ENCODE data around the gene LAMC1.
"Not testable (repeated sequence)": the region's sequence is repeated elsewhere in the genome, so short reads cannot be mapped to it uniquely, and the experiment has no call there.

LAMC1 gene

DNA sequence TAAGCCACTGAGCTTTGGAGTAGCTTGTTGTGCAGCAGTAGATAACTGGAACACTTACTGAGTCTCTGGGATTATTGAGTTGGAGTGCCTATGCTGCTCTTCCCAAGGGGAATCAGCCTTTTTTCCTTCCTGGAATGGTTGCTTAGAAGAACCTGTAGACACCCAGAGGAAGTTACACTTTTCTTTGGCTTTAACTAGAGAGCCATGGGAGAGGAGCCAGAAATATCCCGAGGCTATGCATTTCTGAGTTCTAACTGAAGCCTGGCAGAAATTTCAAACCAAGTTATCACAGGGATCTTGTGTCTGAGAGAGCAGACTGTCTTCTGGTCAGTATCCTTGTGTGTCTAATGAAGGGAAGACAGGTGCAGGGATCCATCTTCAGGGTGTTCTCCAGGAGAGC, 28.3 kb downstream of the LAMC1 start:
- no peak for DNase-seq (ENCODE audit: insufficient read length, low spot score)
- FAIRE-seq: no peak
- TF ChIP-seq TAF1 (IDR thresholded peaks at IDR 0.05; ENCODE audit: low read depth, low read length) (no peak), POU2F2 (IDR thresholded peaks at IDR 0.05; ENCODE audit: low read depth, low read length) (no peak), SPI1 (IDR thresholded peaks at IDR 0.05; ENCODE audit: low read depth, low read length) (no peak), POLR2A (IDR thresholded peaks at IDR 0.05; ENCODE audit: low read depth, low read length) (no peak), POLR2AphosphoS5 (IDR thresholded peaks at IDR 0.05; ENCODE audit: low read depth, low read length) (no peak), PAX5 (IDR thresholded peaks at IDR 0.05; ENCODE audit: insufficient read depth, low read length, severe bottlenecking) (no peak)

- TF ChIP-seq PAX5 (IDR thresholded peaks at IDR 0.05; ENCODE audit: insufficient read depth, low read length, severe bottlenecking) (no peak), POLR2A (IDR thresholded peaks at IDR 0.05; ENCODE audit: low read depth, low read length) (no peak), TAF1 (IDR thresholded peaks at IDR 0.05; ENCODE audit: low read depth, low read length) (no peak), POLR2AphosphoS5 (IDR thresholded peaks at IDR 0.05; ENCODE audit: low read depth, low read length) (no peak), SPI1 (IDR thresholded peaks at IDR 0.05; ENCODE audit: low read depth, low read length) (no peak), POU2F2 (IDR thresholded peaks at IDR 0.05; ENCODE audit: low read depth, low read length) (no peak)
- FAIRE-seq (no peak), DNase-seq (ENCODE audit: insufficient read length, low spot score) (no peak)
Measured at GRCh38 chr1:183052861-183053260, 29.6 kb downstream of the LAMC1 start.

DNA sequence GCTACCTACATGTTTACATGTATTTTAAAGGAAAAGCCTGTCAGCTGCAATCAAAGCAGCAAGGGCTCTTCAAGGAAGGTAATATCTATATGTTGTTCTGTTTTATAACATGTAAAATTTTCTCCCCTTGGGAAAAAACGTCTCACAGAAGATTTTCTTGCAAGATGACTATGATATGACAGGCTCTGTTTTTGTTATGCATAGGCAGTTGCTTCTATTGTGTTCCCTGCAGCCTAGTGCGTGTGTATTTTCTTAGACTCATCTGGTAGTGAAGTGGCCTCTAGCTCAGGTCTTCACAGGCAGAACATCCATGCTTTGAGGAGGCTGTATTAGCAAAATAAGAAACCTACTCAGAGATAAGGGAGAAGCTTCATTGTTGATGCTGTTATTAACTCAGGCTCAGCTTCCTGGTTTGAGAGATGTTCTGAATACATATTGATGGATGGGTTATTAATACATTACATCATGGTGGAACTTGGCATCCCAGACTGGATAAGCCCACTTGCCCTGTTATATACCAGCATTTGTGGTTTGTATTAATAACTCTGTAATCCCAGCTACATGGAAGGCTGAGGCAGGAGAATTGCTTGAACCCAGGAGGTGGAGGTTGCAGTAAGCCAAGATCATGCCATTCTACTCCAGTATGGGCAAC, 35.8 kb downstream of the LAMC1 start:
- FAIRE-seq (no peak), DNase-seq (ENCODE audit: insufficient read length, low spot score) (no peak)
- TF ChIP-seq SPI1 (IDR thresholded peaks at IDR 0.05; ENCODE audit: low read depth, low read length): no peak
- no peak for TF ChIP-seq TAF1 (IDR thresholded peaks at IDR 0.05; ENCODE audit: low read depth, low read length)
- no peak for TF ChIP-seq POLR2AphosphoS5 (IDR thresholded peaks at IDR 0.05; ENCODE audit: low read depth, low read length)
- no peak for TF ChIP-seq POU2F2 (IDR thresholded peaks at IDR 0.05; ENCODE audit: low read depth, low read length)
- TF ChIP-seq POLR2A (IDR thresholded peaks at IDR 0.05; ENCODE audit: low read depth, low read length): no peak
- no peak for TF ChIP-seq PAX5 (IDR thresholded peaks at IDR 0.05; ENCODE audit: insufficient read depth, low read length, severe bottlenecking)

DNA sequence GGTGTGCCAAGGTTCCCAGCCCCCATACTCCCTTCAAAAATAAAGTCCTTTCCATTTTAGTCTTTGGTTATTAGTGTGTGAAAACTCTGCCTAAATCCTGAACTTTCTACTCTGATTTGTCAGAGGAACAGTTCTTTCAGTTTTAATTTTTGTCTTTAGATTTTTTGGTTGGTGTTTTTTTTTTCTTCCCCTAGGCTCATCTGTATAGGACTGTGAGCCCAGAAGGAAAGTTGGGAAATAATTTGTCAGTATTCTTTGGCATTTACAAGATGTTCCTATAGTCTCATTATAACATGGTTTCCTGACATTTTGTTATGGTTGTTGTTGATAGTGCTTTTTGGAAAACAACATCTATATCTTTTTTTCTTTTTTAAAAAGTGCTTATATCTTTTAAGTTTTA, 38.0 kb downstream of the LAMC1 start:
- no peak for TF ChIP-seq PAX5 (IDR thresholded peaks at IDR 0.05; ENCODE audit: insufficient read depth, low read length, severe bottlenecking)
- TF ChIP-seq TAF1 (IDR thresholded peaks at IDR 0.05; ENCODE audit: low read depth, low read length): no peak
- TF ChIP-seq POLR2AphosphoS5 (IDR thresholded peaks at IDR 0.05; ENCODE audit: low read depth, low read length): no peak
- TF ChIP-seq POU2F2 (IDR thresholded peaks at IDR 0.05; ENCODE audit: low read depth, low read length): no peak
- TF ChIP-seq SPI1 (IDR thresholded peaks at IDR 0.05; ENCODE audit: low read depth, low read length): no peak
- no peak for TF ChIP-seq POLR2A (IDR thresholded peaks at IDR 0.05; ENCODE audit: low read depth, low read length)
- FAIRE-seq: no peak

GRCh38 chr1:183063349-183063748, 40.1 kb downstream of the LAMC1 start:
- no peak for TF ChIP-seq POLR2AphosphoS5 (IDR thresholded peaks at IDR 0.05; ENCODE audit: low read depth, low read length)
- TF ChIP-seq PAX5 (IDR thresholded peaks at IDR 0.05; ENCODE audit: insufficient read depth, low read length, severe bottlenecking): no peak
- TF ChIP-seq SPI1 (IDR thresholded peaks at IDR 0.05; ENCODE audit: low read depth, low read length): no peak
- TF ChIP-seq POLR2A (IDR thresholded peaks at IDR 0.05; ENCODE audit: low read depth, low read length): no peak
- TF ChIP-seq TAF1 (IDR thresholded peaks at IDR 0.05; ENCODE audit: low read depth, low read length): no peak
- no peak for TF ChIP-seq POU2F2 (IDR thresholded peaks at IDR 0.05; ENCODE audit: low read depth, low read length)
- no peak for DNase-seq (ENCODE audit: insufficient read length, low spot score)
- no peak for FAIRE-seq

More for the DNA sequence above, 38.0 kb downstream of the LAMC1 start:
- DNase-seq (ENCODE audit: insufficient read length, low spot score): no peak

GRCh38 chr1:183065168-183065706, 42.0 kb downstream of the LAMC1 start:
- no peak for TF ChIP-seq PAX5 (IDR thresholded peaks at IDR 0.05; ENCODE audit: insufficient read depth, low read length, severe bottlenecking)
- no peak for TF ChIP-seq POLR2AphosphoS5 (IDR thresholded peaks at IDR 0.05; ENCODE audit: low read depth, low read length)
- TF ChIP-seq SPI1 (IDR thresholded peaks at IDR 0.05; ENCODE audit: low read depth, low read length): no peak
- no peak for TF ChIP-seq POLR2A (IDR thresholded peaks at IDR 0.05; ENCODE audit: low read depth, low read length)
- TF ChIP-seq POU2F2 (IDR thresholded peaks at IDR 0.05; ENCODE audit: low read depth, low read length): no peak
- TF ChIP-seq TAF1 (IDR thresholded peaks at IDR 0.05; ENCODE audit: low read depth, low read length): no peak
- FAIRE-seq (no peak), DNase-seq (ENCODE audit: insufficient read length, low spot score) (no peak)

DNA sequence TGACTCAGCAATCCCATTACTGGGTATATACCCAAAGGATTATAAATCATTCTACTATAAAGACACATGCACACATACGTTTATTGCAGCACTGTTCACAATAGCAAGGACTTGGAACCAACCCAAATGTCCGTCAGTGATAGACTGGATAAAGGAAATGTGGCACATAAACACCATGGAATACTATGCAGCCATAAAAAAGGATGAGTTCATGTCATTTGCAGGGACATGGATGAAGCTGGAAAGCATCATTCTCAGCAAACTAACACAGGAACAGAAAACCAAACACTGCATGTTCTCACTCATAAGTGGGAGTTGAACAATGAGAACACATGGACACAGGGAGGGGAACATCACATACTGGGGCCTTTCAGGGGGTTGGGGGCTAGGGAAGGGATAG, 43.2 kb downstream of the LAMC1 start:
- DNase-seq (ENCODE audit: insufficient read length, low spot score); FAIRE-seq: not testable (repeated sequence)

DNA sequence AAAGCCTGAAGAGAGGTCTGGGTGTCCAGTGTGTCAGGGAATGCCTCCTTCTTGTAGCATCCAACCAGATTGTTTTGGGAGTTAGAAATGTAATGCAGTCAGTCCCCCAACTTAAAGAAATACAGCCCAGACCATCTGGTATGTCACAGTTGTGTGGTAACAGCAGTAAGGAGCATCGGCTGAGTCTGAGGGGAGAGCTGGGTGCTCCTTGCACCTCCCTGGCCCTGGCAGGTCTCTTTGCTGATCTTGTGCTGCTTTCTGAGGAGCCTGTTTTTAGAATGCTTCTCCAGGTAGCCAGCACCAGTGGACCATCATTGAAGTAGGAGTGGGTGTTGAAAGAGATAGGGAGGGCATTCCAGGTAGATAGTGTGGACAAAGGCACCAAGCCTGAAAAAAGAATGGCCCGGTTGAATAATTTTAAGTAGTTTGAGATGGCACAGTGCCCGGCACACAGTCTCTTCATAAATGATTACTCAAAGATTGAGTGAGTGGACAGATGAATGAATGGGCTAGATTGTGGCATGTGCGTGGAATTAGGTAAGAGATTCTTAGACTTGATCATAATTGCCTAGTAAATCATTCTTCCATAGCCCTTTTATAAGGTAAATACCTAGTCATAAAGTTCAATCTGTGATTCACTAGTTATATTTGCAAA, 46.5 kb downstream of the LAMC1 start:
- TF ChIP-seq POU2F2 (IDR thresholded peaks at IDR 0.05; ENCODE audit: low read depth, low read length): no peak
- TF ChIP-seq POLR2AphosphoS5 (IDR thresholded peaks at IDR 0.05; ENCODE audit: low read depth, low read length): no peak
- TF ChIP-seq POLR2A (IDR thresholded peaks at IDR 0.05; ENCODE audit: low read depth, low read length): no peak
- DNase-seq (ENCODE audit: insufficient read length, low spot score) (no peak), FAIRE-seq (no peak)

DNA sequence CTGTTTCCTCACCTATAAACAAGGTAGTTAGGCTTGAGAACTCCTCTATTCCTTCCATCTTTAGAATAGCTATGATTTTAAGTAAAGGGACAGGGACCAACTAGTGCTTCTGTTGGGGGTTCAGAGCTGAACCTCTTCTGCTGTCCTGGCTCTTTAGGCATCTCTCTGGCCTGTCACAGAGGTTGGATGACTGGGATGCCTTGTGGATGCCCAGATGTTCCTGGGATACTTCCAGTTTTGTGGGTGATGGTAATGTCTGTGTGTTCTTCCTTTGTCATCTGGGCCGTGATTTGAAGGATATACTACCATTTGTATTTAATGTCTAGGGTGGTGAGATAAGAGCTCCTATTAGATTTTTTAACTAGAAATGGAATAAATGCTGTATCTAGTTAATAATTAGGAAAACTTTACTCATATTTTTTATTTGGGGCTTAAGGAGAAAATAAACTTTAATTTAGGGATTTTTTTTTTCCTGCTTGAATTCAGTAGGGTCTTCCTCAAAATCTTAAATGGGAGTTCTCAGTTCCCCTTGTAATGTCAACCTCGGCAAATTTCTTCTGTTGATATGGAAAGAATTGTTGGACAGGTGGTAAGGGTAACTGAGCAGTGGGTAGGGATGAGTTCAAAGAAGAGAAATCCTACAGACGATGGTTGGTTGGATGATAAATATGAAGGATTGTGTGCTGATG, 47.2 kb downstream of the LAMC1 start:
- DNase-seq (ENCODE audit: insufficient read length, low spot score): no peak
- FAIRE-seq: peak; percentile 84
- TF ChIP-seq POU2F2 (IDR thresholded peaks at IDR 0.05; ENCODE audit: low read depth, low read length) (no peak), POLR2AphosphoS5 (IDR thresholded peaks at IDR 0.05; ENCODE audit: low read depth, low read length) (no peak), TAF1 (IDR thresholded peaks at IDR 0.05; ENCODE audit: low read depth, low read length) (no peak), SPI1 (IDR thresholded peaks at IDR 0.05; ENCODE audit: low read depth, low read length) (no peak), PAX5 (IDR thresholded peaks at IDR 0.05; ENCODE audit: insufficient read depth, low read length, severe bottlenecking) (no peak), POLR2A (IDR thresholded peaks at IDR 0.05; ENCODE audit: low read depth, low read length) (no peak)
